Endothelial cell of coronary artery (primary cell): ENCODE results near the gene TJP1. TPM values are rescaled to one million over a fixed set of nuclear protein-coding genes. Genes with fewer than 3 reads are reported as not detected.

Source experiments
- total RNA-seq: library from RNA; depleted of rRNA; stranded (reverse); fragments of >200 nt; gene quantifications from 2 replicates; pipeline ENCODE4 v1.2.3, GENCODE V29; 2014

The TJP1 gene
- total RNA-seq, result 81.6 and 85.1 TPM in 2 replicates

DNA sequence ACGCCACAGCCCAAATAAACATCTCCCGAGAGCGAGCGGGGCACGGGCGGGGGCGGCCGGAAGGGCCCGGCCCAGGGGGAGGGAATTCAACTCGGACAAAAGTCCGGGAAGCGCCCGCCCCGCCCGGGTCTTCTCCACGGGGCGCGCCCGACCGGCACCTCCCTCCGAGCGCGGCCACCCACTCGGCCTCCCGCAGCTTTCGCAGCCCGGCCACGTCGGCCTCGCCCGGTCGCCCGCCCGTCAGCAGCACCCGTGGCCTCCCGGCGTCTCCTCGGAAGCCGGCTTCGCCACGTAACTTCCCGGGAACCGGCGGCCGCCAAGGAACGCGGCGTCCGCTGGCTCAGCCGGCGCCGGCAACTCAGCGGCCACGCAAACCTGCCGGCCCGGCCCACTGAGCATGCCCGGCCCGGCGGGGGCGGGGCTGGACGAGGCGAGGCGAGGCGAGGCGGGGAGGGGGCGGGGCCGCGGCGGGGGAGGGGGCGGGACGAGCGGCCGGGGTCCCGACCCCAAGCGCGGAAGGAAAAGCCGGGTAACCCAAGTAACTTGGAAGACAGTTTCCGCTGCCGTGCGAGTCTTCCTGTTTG is at the start of gene TJP1:
TSS of gene TJP1 (minus strand) at position 369 of the 584 bp plus-strand sequence. CDS start 440 bp downstream, outside the sequence.

